ENCODE measurements around the gene INPP5A.

INPP5A gene

DNA sequence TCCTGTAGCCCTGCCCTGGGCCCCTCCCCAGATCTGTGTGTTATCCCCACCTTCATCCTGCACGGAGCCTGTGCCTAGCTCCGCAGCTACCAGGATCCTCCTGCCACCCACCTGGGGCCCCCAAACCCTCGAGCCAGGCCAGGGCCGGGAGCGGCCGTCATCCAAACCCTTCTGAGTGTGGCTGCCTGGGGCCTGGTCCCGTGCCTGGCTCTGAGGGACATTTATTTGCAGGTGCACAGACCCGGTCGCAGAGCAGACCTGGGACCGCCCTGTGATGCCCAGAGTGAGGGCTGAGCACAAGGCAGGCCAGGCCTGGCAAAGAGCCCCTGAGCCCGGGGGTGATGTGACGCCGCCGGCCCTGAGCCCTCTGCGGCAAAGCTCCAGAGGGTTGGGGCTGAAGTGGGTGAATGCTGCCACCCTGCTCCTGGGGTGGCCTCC is 27.4 kb upstream of the INPP5A start:
- FAIRE-seq (no peak), DNase-seq (ENCODE audit: insufficient read length, low spot score) (no peak)
- TF ChIP-seq SPI1 (IDR thresholded peaks at IDR 0.05; ENCODE audit: low read depth, low read length) (no peak), POU2F2 (IDR thresholded peaks at IDR 0.05; ENCODE audit: low read depth, low read length) (no peak), POLR2AphosphoS5 (IDR thresholded peaks at IDR 0.05; ENCODE audit: low read depth, low read length) (no peak), PAX5 (IDR thresholded peaks at IDR 0.05; ENCODE audit: insufficient read depth, low read length, severe bottlenecking) (no peak), TAF1 (IDR thresholded peaks at IDR 0.05; ENCODE audit: low read depth, low read length) (no peak), POLR2A (IDR thresholded peaks at IDR 0.05; ENCODE audit: low read depth, low read length) (no peak)

DNA sequence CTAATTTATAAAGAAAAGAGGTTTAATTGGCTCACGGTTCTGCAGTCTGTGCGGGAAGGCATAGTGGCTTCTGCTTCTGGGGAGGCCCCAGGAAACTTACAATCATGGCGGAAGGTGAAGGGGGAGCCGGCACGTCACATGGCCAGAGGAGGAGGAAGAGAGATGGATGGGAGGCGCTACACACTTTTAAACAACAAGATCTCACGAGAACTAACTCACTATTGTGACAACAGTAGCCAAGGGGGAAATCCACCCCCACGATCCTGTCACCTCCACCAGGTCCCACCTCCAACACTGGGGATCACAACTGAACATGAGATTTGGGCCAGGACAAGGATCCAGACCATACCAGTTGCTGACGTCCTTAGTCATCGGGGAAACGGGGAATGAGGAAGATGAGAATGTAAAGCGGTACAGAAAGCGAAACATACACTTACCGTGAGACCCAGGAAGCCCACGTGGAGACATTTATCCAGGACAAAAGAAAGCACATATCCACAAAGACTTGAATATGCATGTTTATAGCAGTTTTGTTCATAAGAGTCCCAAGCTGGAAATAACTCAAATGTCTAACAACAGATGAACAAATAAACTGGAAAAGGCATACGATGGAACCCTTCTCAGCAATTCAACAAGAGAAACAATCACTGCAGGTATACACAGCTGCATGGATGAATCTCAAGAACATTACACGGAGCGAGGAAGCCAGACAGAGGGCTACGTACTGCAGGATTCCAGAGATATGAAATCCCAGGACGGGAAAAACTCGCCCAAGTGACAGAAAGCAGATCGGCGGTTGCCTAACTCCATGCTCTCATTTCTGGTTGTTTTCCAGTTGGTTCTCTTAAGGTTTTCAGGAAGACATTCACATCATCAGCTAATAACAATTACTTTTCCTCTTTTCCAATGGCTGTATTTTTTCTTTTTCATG is 26.2 kb upstream of the INPP5A start:
- no peak for FAIRE-seq
- TF ChIP-seq POLR2A (IDR thresholded peaks at IDR 0.05; ENCODE audit: low read depth, low read length) (no peak), TAF1 (IDR thresholded peaks at IDR 0.05; ENCODE audit: low read depth, low read length) (no peak), SPI1 (IDR thresholded peaks at IDR 0.05; ENCODE audit: low read depth, low read length) (no peak), POLR2AphosphoS5 (IDR thresholded peaks at IDR 0.05; ENCODE audit: low read depth, low read length) (no peak), POU2F2 (IDR thresholded peaks at IDR 0.05; ENCODE audit: low read depth, low read length) (no peak), PAX5 (IDR thresholded peaks at IDR 0.05; ENCODE audit: insufficient read depth, low read length, severe bottlenecking) (no peak)
- no peak for DNase-seq (ENCODE audit: insufficient read length, low spot score)

GRCh38 chr10:132512052-132512442 is 25.5 kb upstream of the INPP5A start:
- no peak for FAIRE-seq
- TF ChIP-seq POLR2A (IDR thresholded peaks at IDR 0.05; ENCODE audit: low read depth, low read length) (no peak), POLR2AphosphoS5 (IDR thresholded peaks at IDR 0.05; ENCODE audit: low read depth, low read length) (no peak), POU2F2 (IDR thresholded peaks at IDR 0.05; ENCODE audit: low read depth, low read length) (no peak), SPI1 (IDR thresholded peaks at IDR 0.05; ENCODE audit: low read depth, low read length) (no peak), PAX5 (IDR thresholded peaks at IDR 0.05; ENCODE audit: insufficient read depth, low read length, severe bottlenecking) (no peak), TAF1 (IDR thresholded peaks at IDR 0.05; ENCODE audit: low read depth, low read length) (no peak)
- no peak for DNase-seq (ENCODE audit: insufficient read length, low spot score)

- no peak for FAIRE-seq
- no peak for DNase-seq (ENCODE audit: insufficient read length, low spot score)
- TF ChIP-seq POLR2A (IDR thresholded peaks at IDR 0.05; ENCODE audit: low read depth, low read length): no peak
- no peak for TF ChIP-seq PAX5 (IDR thresholded peaks at IDR 0.05; ENCODE audit: insufficient read depth, low read length, severe bottlenecking)
- TF ChIP-seq SPI1 (IDR thresholded peaks at IDR 0.05; ENCODE audit: low read depth, low read length): no peak
- TF ChIP-seq TAF1 (IDR thresholded peaks at IDR 0.05; ENCODE audit: low read depth, low read length): no peak
- no peak for TF ChIP-seq POLR2AphosphoS5 (IDR thresholded peaks at IDR 0.05; ENCODE audit: low read depth, low read length)
- no peak for TF ChIP-seq POU2F2 (IDR thresholded peaks at IDR 0.05; ENCODE audit: low read depth, low read length)
Measured at GRCh38 chr10:132512693-132513345, 24.8 kb upstream of the INPP5A start.

GRCh38 chr10:132514821-132515520 is 22.6 kb upstream of the INPP5A start:
- TF ChIP-seq POU2F2 (IDR thresholded peaks at IDR 0.05; ENCODE audit: low read depth, low read length) (no peak), SPI1 (IDR thresholded peaks at IDR 0.05; ENCODE audit: low read depth, low read length) (peak; percentile 27; the same call in 1 of the 2 replicates)
- FAIRE-seq (no peak), DNase-seq (ENCODE audit: insufficient read length, low spot score) (no peak)

DNA sequence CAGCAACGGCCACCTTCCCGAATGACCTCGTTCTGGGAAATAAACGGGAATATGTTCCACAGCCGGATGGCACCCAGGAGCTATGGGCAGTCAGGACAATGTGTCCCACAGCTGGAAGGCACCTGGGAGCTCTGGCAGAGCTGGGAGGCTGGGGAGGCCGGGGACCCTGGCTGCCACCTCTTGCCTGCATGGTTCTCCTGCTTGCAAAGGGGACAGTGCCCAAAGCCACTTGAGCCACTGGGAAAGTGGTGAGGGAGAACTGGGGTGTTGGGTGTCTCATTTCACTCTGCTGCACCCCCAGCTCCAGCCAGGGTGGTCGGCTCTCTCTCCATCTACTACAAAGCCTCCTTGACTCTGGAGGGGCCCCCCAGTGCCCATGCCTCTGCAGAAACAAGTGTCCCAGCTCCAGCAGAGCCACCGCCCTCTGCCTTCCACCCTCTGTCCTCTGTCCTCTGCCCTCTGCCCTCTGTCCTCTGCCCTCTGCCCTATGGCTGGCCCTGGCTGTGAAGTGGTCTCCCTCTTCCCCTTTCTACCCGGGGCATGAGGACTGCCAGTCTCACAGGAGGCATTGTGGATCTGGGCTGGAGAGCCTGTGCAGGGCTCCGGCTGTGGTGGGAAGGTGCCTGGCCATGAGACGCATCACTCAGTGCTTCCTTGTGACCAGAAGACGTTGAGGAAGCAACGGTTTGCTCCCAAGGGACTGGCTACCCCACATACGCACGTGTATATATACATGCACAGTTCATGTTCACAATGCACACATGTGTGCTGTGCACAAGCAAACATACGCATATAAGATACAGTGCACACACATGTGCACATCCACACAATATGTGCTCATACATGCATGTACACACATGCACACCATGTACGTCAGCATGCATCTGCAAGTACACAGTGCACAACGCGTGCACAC is 21.5 kb upstream of the INPP5A start:
- peak; percentile 81 for FAIRE-seq
- TF ChIP-seq POU2F2 (IDR thresholded peaks at IDR 0.05; ENCODE audit: low read depth, low read length) (no peak), TAF1 (IDR thresholded peaks at IDR 0.05; ENCODE audit: low read depth, low read length) (no peak), SPI1 (IDR thresholded peaks at IDR 0.05; ENCODE audit: low read depth, low read length) (no peak), POLR2A (IDR thresholded peaks at IDR 0.05; ENCODE audit: low read depth, low read length) (no peak), PAX5 (IDR thresholded peaks at IDR 0.05; ENCODE audit: insufficient read depth, low read length, severe bottlenecking) (no peak), POLR2AphosphoS5 (IDR thresholded peaks at IDR 0.05; ENCODE audit: low read depth, low read length) (no peak)
- DNase-seq (ENCODE audit: insufficient read length, low spot score): no peak

GRCh38 chr10:132516771-132517725 is 20.5 kb upstream of the INPP5A start:
- no peak for FAIRE-seq

More at GRCh38 chr10:132516771-132517725, 20.5 kb upstream of the INPP5A start:
- TF ChIP-seq SPI1 (IDR thresholded peaks at IDR 0.05; ENCODE audit: low read depth, low read length) (no peak), POU2F2 (IDR thresholded peaks at IDR 0.05; ENCODE audit: low read depth, low read length) (no peak), POLR2AphosphoS5 (IDR thresholded peaks at IDR 0.05; ENCODE audit: low read depth, low read length) (no peak), PAX5 (IDR thresholded peaks at IDR 0.05; ENCODE audit: insufficient read depth, low read length, severe bottlenecking) (no peak), TAF1 (IDR thresholded peaks at IDR 0.05; ENCODE audit: low read depth, low read length) (no peak), POLR2A (IDR thresholded peaks at IDR 0.05; ENCODE audit: low read depth, low read length) (no peak)
- no peak for DNase-seq (ENCODE audit: insufficient read length, low spot score)
